ENCODE results near the gene PRKAR1B. TPM values are rescaled to one million over a fixed set of nuclear protein-coding genes. Genes with fewer than 3 reads are reported as not detected.

The PRKAR1B gene
- total RNA-seq, 1 experiment from 2014 or later = 43.3 TPM

GRCh38 chr7:734808-735207 lies 7.7 kb upstream of the PRKAR1B start:
- Histone ChIP-seq H2BK12ac (ENCODE audit: insufficient read length, low read depth, low read length) (no peak overlapping the region), H3K23me2 (ENCODE audit: insufficient read length, low read depth, low read length, poor library complexity, severe bottlenecking) (no peaks in the 10 kb centered on the region), H3K27me3 (ENCODE audit: insufficient read depth, low read length) (no peaks in the 10 kb centered on the region), H3T11ph (ENCODE audit: low read length) (no peak overlapping the region), H4K5ac (ENCODE audit: insufficient read length, low read depth, low read length) (no peak overlapping the region), H3K18ac (ENCODE audit: insufficient read length, low read depth, low read length) (no peak overlapping the region), H3K56ac (ENCODE audit: insufficient read length, low read depth, low read length) (no peak overlapping the region), H2BK20ac (ENCODE audit: low read depth, low read length, poor library complexity, severe bottlenecking) (no peak overlapping the region), H3K79me2 (ENCODE audit: insufficient read depth, low read length) (peaks cover 14% of the 10 kb centered on the region; the same call in 1 of the 2 replicates), H2BK5ac (ENCODE audit: insufficient read length, low read length) (no peak overlapping the region), H4K91ac (ENCODE audit: insufficient read length, low read depth, low read length) (no peak overlapping the region), H4K20me1 (ENCODE audit: control insufficient read depth, insufficient read depth, insufficient read length) (no peaks in the 10 kb centered on the region), H3K4me1 (ENCODE audit: insufficient read depth, low read length) (no peaks in the 10 kb centered on the region), H3K4me2 (ENCODE audit: insufficient read depth, insufficient read length, low read length) (no peak overlapping the region), H2BK120ac (ENCODE audit: low read depth, low read length, poor library complexity, severe bottlenecking) (no peak overlapping the region), H3K9me3 (ENCODE audit: control insufficient read depth, low read depth, low read length) (peaks cover 15% of the 10 kb centered on the region), H3K9ac (ENCODE audit: extremely low read depth, insufficient read length, low read length) (no peak overlapping the region), H2AFZ (ENCODE audit: low read length) (no peak overlapping the region), H3K79me1 (ENCODE audit: insufficient read depth, low read depth, low read length, poor library complexity, severe bottlenecking) (no peaks in the 10 kb centered on the region), H2AK5ac (ENCODE audit: insufficient read length, low read length) (no peak overlapping the region), H2BK15ac (ENCODE audit: low read depth, low read length) (no peak overlapping the region), H4K8ac (replicated peaks; ENCODE audit: insufficient read length, low read depth, low read length) (no peak overlapping the region), H3K4ac (ENCODE audit: low read depth, low read length) (no peak overlapping the region), H3K23ac (ENCODE audit: insufficient read length, low read depth, low read length) (no peak overlapping the region), H3K27ac (ENCODE audit: insufficient read length, low read depth, low read length) (no peak overlapping the region), H3K14ac (ENCODE audit: insufficient read depth, low read length) (no peak overlapping the region)
- Mint-ChIP-seq H3K9me3 (no peaks in the 10 kb centered on the region; a peak in 2 of 5 replicates), H3K27me3 (ENCODE audit: low read depth) (no peaks in the 10 kb centered on the region), H3K36me3 (ENCODE audit: insufficient read depth in 1 of 3, low read depth in 3 of 3) (peaks cover 9 to 26% (median 13%) of the 10 kb centered on the region in 3 experiments), H3K27ac (no peak overlapping the region), H3K4me3 (no peak overlapping the region), H3K4me1 (0 out of 4 replicates have a peak, but pooled peaks cover 0 to 2% of the 10 kb centered on the region in 2 experiments)
- no CpG with 5 or more reads among the region's 11 CpGs for WGBS (ENCODE audit: extremely low coverage, insufficient read length, low lambda C conversion rate)
- TF ChIP-seq, protein P1, sequence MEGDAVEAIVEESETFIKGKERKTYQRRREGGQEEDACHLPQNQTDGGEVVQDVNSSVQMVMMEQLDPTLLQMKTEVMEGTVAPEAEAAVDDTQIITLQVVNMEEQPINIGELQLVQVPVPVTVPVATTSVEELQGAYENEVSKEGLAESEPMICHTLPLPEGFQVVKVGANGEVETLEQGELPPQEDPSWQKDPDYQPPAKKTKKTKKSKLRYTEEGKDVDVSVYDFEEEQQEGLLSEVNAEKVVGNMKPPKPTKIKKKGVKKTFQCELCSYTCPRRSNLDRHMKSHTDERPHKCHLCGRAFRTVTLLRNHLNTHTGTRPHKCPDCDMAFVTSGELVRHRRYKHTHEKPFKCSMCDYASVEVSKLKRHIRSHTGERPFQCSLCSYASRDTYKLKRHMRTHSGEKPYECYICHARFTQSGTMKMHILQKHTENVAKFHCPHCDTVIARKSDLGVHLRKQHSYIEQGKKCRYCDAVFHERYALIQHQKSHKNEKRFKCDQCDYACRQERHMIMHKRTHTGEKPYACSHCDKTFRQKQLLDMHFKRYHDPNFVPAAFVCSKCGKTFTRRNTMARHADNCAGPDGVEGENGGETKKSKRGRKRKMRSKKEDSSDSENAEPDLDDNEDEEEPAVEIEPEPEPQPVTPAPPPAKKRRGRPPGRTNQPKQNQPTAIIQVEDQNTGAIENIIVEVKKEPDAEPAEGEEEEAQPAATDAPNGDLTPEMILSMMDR (conservative IDR thresholded peaks at IDR 0.05) = no peak
- DNase-seq = no peak
